HEK293 (cell line): ENCODE data around the gene YIPF6.

Experiments used
- EGR2 ChIP-seq: fragments of 450-650 bp; formaldehyde crosslinking; IDR thresholded peaks from 2 replicates; pipeline ENCODE4 v1.5.1; 2016; ENCODE audit warnings: low read depth, missing biosample characterization, missing genetic modification characterization
- GLI4 ChIP-seq: fragments of 450-650 bp; formaldehyde crosslinking; IDR thresholded peaks from 2 replicates; pipeline ENCODE4 v1.5.1; 2016; ENCODE audit warnings: missing biosample characterization, missing genetic modification characterization
- GLIS1 ChIP-seq: fragments of 450-650 bp; formaldehyde crosslinking; IDR thresholded peaks from 2 replicates; pipeline ENCODE4 v1.5.1; 2016; ENCODE audit warnings: missing biosample characterization, missing genetic modification characterization
- HOXD13 ChIP-seq: sonication (generic); formaldehyde crosslinking; IDR thresholded peaks from 2 replicates; pipeline ENCODE4 v1.8.0; 2022; ENCODE audit warnings: missing genetic modification reagents, borderline replicate concordance
- IKZF3 ChIP-seq: fragments of 450-650 bp; IDR thresholded peaks from 2 replicates; pipeline ENCODE4 v1.5.0; 2018; ENCODE audit warnings: missing biosample characterization, mild to moderate bottlenecking, missing genetic modification characterization, moderate library complexity
- MZF1 ChIP-seq: fragments of 450-650 bp; formaldehyde crosslinking; IDR thresholded peaks from 2 replicates; pipeline ENCODE4 v1.5.1; 2017; ENCODE audit warnings: missing biosample characterization, missing genetic modification characterization, borderline replicate concordance
- PRDM2 ChIP-seq: fragments of 450-650 bp; formaldehyde crosslinking; IDR thresholded peaks from 2 replicates; pipeline ENCODE4 v1.5.1; 2016; ENCODE audit warnings: missing biosample characterization, missing genetic modification characterization, borderline replicate concordance
- SP7 ChIP-seq: fragments of 450-650 bp; formaldehyde crosslinking; IDR thresholded peaks from 2 replicates; pipeline ENCODE4 v1.5.1; 2016; ENCODE audit warnings: missing biosample characterization, missing genetic modification characterization
- ZBTB17 ChIP-seq: fragments of 450-650 bp; formaldehyde crosslinking; IDR thresholded peaks from 2 replicates; pipeline ENCODE4 v1.5.1; 2016; ENCODE audit warnings: missing biosample characterization, missing genetic modification characterization
- ZBTB20 ChIP-seq: fragments of 450-650 bp; formaldehyde crosslinking; IDR thresholded peaks from 2 replicates; pipeline ENCODE4 v1.5.1; 2016; ENCODE audit warnings: missing biosample characterization, missing genetic modification characterization
- ZNF16 ChIP-seq: fragments of 450-650 bp; formaldehyde crosslinking; IDR thresholded peaks from 2 replicates; pipeline ENCODE4 v1.5.1; 2016; ENCODE audit warnings: low read depth, missing biosample characterization, missing genetic modification characterization
- ZNF26 ChIP-seq: fragments of 450-650 bp; formaldehyde crosslinking; IDR thresholded peaks from 2 replicates; pipeline ENCODE4 v1.5.1; 2016; ENCODE audit warnings: missing biosample characterization, missing genetic modification characterization
- ZNF311 ChIP-seq: fragments of 450-650 bp; formaldehyde crosslinking; IDR thresholded peaks from 2 replicates; pipeline ENCODE4 v1.5.1; 2017; ENCODE audit warnings: missing biosample characterization, missing genetic modification characterization, borderline replicate concordance
- ZNF366 ChIP-seq: fragments of 450-650 bp; formaldehyde crosslinking; conservative IDR thresholded peaks from 2 replicates; pipeline ENCODE4 v1.5.1; 2016; ENCODE audit warnings: missing biosample characterization, missing genetic modification characterization
- ZNF416 ChIP-seq: fragments of 450-650 bp; formaldehyde crosslinking; IDR thresholded peaks from 2 replicates; pipeline ENCODE4 v1.5.1; 2016; ENCODE audit warnings: missing biosample characterization, missing genetic modification characterization
- ZNF48 ChIP-seq: fragments of 450-650 bp; formaldehyde crosslinking; IDR thresholded peaks from 2 replicates; pipeline ENCODE4 v1.5.1; 2016; ENCODE audit warnings: missing biosample characterization, missing genetic modification characterization
- ZNF514 ChIP-seq: fragments of 450-650 bp; formaldehyde crosslinking; IDR thresholded peaks from 2 replicates; pipeline ENCODE4 v1.5.1; 2016; ENCODE audit warnings: missing biosample characterization, missing genetic modification characterization
- ZNF530 ChIP-seq: fragments of 450-650 bp; formaldehyde crosslinking; IDR thresholded peaks from 2 replicates; pipeline ENCODE4 v1.5.1; 2016; ENCODE audit warnings: low read depth, missing biosample characterization, missing genetic modification characterization
- ZNF549 ChIP-seq: fragments of 450-650 bp; IDR thresholded peaks from 2 replicates; pipeline ENCODE4 v1.5.1; 2018; ENCODE audit warnings: missing biosample characterization, missing genetic modification characterization, mild to moderate bottlenecking, inconsistent platforms, moderate library complexity
- ZNF596 ChIP-seq: fragments of 450-650 bp; IDR thresholded peaks from 2 replicates; pipeline ENCODE4 v1.5.0; 2018; ENCODE audit warnings: missing biosample characterization, mild to moderate bottlenecking, missing genetic modification characterization, moderate library complexity
- ZNF600 ChIP-seq: fragments of 450-650 bp; formaldehyde crosslinking; IDR thresholded peaks from 2 replicates; pipeline ENCODE4 v1.5.1; 2016; ENCODE audit warnings: missing biosample characterization, missing genetic modification characterization
- ZNF610 ChIP-seq: fragments of 450-650 bp; formaldehyde crosslinking; IDR thresholded peaks from 2 replicates; pipeline ENCODE4 v1.5.1; 2016; ENCODE audit warnings: missing biosample characterization, missing genetic modification characterization, borderline replicate concordance
- ZNF624 ChIP-seq: fragments of 450-650 bp; formaldehyde crosslinking; IDR thresholded peaks from 2 replicates; pipeline ENCODE4 v1.5.1; 2017; ENCODE audit warnings: missing biosample characterization, missing genetic modification characterization
- ZNF660 ChIP-seq: fragments of 450-650 bp; IDR thresholded peaks from 2 replicates; pipeline ENCODE4 v1.5.1; 2018; ENCODE audit warnings: missing biosample characterization, mild to moderate bottlenecking, missing genetic modification characterization
- ZNF830 ChIP-seq: fragments of 450-650 bp; IDR thresholded peaks from 2 replicates; pipeline ENCODE4 v1.5.0; 2018; ENCODE audit warnings: missing biosample characterization, missing genetic modification characterization, low read depth, mild to moderate bottlenecking, moderate library complexity
- ZNF837 ChIP-seq: fragments of 450-650 bp; formaldehyde crosslinking; IDR thresholded peaks from 2 replicates; pipeline ENCODE4 v1.5.1; 2016; ENCODE audit warnings: missing biosample characterization, missing genetic modification characterization
- ZSCAN18 ChIP-seq: fragments of 450-650 bp; formaldehyde crosslinking; IDR thresholded peaks from 2 replicates; pipeline ENCODE4 v1.5.1; 2016; ENCODE audit warnings: missing biosample characterization, missing genetic modification characterization
- TF ChIP-seq, protein P1 (sequence below): fragments of 450-650 bp; formaldehyde crosslinking; IDR thresholded peaks from 2 replicates; pipeline ENCODE4 v1.5.1; 2017; ENCODE audit warnings: missing biosample characterization, missing genetic modification characterization
- TF ChIP-seq, protein P2 (sequence below): fragments of 450-650 bp; formaldehyde crosslinking; IDR thresholded peaks from 2 replicates; pipeline ENCODE4 v1.5.1; 2017; ENCODE audit warnings: missing biosample characterization, mild to moderate bottlenecking, missing genetic modification characterization, moderate library complexity

YIPF6 gene

GRCh38 chrX:68498508-68499379 is at the start of gene YIPF6 (continued):
- TF ChIP-seq ZNF16 (tag by site-specific recombination) (no peak), ZNF311 (tag by site-specific recombination) (no peak), PRDM2 (tag by site-specific recombination) (no peak), ZNF416 (tag by site-specific recombination) (no peak), ZNF837 (tag by site-specific recombination) (no peak), ZNF596 (no peak), ZNF48 (no peak), GLIS1 (0 out of 2 replicates have a peak, but pooled peaks have one; percentile 46), MZF1 (tag by site-specific recombination) (no peak), ZNF530 (no peak), ZNF549 (no peak), ZBTB20 (tag by site-specific recombination) (peak; percentile 57; the same call in 1 of the 2 replicates), ZNF660 (peak; percentile 65; the same call in 1 of the 2 replicates), SP7 (peak; percentile 61; the same call in 1 of the 2 replicates), ZNF26 (tag by site-specific recombination) (no peak), ZSCAN18 (tag by site-specific recombination) (no peak), IKZF3 (tag by site-specific recombination) (0 out of 2 replicates have a peak, but pooled peaks have one; percentile 38), ZNF624 (tag by site-specific recombination) (no peak), ZBTB17 (tag by site-specific recombination) (peak; percentile 86), GLI4 (tag by site-specific recombination) (no peak), ZNF600 (peak; percentile 59), HOXD13 (CRISPR knock-in tag) (no peak), ZNF366 (tag by site-specific recombination) (no peak), EGR2 (tag by site-specific recombination) (no peak), ZNF830 (tag by site-specific recombination) (no peak), ZNF610 (tag by site-specific recombination) (peak; percentile 42; the same call in 1 of the 2 replicates), ZNF514 (tag by site-specific recombination) (no peak)
- TF ChIP-seq, protein P1, sequence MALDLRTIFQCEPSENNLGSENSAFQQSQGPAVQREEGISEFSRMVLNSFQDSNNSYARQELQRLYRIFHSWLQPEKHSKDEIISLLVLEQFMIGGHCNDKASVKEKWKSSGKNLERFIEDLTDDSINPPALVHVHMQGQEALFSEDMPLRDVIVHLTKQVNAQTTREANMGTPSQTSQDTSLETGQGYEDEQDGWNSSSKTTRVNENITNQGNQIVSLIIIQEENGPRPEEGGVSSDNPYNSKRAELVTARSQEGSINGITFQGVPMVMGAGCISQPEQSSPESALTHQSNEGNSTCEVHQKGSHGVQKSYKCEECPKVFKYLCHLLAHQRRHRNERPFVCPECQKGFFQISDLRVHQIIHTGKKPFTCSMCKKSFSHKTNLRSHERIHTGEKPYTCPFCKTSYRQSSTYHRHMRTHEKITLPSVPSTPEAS = no peak
- TF ChIP-seq, protein P2, sequence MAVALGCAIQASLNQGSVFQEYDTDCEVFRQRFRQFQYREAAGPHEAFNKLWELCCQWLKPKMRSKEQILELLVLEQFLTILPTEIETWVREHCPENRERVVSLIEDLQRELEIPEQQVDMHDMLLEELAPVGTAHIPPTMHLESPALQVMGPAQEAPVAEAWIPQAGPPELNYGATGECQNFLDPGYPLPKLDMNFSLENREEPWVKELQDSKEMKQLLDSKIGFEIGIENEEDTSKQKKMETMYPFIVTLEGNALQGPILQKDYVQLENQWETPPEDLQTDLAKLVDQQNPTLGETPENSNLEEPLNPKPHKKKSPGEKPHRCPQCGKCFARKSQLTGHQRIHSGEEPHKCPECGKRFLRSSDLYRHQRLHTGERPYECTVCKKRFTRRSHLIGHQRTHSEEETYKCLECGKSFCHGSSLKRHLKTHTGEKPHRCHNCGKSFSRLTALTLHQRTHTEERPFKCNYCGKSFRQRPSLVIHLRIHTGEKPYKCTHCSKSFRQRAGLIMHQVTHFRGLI (tag by site-specific recombination) = no peak
